ENCODE data around the gene PREB.

Gene PREB

DNA sequence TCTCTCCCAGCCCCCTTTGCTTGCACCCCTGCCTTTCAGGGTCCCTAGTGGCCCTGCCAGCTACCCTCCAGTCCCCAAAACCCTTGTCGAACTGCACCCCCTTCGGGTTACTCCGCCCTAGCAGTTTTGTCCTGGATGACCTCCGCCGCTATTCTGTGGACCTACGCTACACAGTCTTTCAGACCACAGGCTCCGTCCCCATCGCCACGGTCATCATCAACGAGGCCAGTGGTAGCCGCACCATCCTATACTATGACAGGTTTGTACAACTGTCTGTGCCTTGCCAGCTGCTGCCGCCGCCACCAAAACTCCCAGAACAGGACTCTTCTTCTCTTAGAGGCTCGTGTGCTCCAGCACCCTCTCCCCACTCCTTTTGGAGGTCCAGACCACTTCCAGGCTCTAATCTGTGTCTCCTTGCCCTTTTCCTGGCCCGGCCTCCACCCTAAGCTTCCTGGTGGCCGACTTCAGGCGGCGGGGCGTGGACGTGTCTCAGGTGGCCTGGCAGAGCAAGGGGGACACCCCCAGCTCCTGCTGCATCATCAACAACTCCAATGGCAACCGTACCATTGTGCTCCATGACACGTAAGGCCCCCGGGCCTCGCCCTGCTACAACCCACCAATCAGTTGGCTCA is 40.0 kb downstream of the PREB start:
- DNase-seq: no peak

DNA sequence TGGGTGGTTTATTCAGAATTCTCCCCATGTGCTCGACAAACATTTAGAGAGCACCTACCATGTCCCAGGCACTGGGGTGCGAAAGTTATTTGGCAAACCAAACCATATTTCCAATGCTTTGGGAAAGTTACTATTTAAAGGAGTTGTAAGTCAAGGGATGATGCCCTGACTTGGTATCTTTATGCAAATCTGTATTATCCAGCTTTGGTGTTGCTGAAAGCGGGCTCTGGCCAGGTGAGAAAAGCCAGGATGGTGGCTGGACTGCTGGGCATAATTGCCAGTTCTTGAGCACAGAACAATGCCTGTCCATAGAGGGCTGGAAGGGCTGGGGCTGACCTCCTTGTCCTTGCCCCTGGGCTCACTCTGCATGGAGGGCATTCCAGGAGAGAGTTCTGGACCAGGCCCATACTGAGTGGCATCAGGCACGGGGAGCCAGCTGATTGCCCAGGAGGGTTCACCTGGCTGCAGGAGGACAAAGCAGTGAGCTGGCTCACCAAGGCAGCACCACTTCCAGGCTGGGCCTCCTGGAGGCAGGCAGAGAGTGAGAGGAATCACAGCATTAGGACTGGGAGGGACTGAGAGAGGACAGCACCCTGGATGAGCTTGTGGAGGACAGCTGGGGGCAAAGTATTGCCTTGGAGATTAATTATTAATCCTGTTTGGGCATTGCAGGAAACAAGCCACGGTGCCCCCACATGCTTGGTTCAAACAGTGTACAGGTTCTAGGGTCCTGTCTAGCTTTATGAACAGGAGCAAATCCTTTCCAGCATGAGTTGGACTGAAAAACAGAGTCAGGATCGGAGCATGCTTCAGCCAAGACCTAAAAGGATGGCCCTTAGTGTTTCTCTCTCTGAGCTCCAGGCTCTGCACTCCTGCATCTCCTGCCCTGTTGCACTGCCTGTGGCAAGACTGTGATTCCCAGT is 40.7 kb downstream of the PREB start:
- no peak for DNase-seq

DNA sequence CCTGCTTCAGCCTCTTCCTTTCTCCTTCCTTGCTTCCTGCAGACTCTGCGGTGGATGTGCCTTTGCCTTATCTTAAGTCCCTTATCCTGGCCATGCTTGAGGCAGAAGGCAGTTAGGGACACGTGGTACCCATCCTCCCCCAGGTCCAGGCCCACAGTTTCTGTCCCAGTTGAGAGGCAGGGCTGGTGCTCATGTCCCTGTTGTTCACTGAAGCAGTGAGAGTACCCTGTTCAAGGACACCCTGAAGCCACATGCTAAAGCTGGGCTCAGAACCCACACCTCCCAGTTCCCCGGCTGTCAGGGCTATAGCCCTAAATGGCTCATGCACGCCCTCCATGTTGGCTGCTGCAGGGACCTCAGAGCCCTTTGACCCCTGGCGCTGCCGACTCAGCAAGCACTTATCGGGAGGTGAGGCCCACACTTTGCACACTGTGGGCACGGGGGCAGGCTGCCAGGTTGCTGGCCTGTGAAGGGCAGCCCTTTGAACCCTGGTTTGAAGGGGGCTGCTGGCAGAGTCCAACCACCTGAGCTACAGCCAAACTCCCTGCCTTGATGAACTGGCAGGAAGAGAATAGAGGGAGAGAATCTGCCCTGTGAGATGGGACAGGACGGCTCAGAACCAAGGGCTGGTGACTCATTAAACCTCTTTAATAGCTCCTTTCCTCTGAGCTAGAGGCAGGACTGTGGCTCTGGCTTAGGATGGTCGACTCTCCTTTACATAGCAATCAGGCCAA is 41.6 kb downstream of the PREB start:
- no peak for DNase-seq

DNA sequence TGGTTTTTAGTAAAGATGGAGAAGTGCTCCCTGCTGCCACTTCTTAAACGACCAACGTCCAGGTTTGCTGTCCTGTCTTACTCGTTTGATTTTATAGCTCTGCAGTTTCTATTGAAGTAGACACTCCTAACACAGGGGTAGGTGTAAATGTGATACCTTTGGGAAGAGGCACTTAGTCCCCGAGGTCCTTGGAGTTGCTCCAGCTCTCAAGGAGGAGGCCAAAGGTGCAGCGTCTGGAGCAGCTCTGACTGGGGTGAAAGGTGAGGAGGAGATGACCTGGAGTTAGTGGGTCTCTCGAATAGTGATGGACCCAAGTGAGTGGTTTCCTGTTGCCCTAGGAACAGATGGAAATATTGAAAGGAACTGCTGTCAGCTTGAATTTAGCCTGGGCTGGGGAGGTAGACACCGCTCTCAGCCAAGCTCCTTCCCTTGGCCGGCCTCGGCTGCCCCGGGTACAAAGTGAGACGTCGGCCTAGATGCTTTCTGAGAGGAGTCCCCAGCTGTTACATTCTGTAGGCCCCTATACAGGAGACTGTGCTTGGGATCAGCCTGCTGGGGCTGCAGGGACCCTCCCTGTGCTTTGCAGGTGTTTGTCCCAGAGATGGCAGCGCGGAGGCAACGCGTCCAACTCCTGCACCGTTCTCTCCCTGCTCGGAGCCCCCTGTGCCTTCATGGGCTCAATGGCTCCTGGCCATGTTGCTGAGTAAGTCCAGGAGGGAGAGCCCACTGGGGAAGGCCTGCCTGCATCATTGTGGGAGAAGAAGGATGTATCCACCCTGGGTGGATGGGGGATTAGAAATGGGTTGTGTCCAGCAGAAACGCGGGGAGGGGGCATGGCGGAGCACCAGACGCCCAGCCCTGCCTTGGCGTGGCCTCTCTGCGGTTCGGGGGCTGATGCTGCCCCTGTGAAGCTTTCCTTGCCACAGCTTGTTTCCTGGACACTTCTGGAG is 42.4 kb downstream of the PREB start:
- DNase-seq: no peak

DNA sequence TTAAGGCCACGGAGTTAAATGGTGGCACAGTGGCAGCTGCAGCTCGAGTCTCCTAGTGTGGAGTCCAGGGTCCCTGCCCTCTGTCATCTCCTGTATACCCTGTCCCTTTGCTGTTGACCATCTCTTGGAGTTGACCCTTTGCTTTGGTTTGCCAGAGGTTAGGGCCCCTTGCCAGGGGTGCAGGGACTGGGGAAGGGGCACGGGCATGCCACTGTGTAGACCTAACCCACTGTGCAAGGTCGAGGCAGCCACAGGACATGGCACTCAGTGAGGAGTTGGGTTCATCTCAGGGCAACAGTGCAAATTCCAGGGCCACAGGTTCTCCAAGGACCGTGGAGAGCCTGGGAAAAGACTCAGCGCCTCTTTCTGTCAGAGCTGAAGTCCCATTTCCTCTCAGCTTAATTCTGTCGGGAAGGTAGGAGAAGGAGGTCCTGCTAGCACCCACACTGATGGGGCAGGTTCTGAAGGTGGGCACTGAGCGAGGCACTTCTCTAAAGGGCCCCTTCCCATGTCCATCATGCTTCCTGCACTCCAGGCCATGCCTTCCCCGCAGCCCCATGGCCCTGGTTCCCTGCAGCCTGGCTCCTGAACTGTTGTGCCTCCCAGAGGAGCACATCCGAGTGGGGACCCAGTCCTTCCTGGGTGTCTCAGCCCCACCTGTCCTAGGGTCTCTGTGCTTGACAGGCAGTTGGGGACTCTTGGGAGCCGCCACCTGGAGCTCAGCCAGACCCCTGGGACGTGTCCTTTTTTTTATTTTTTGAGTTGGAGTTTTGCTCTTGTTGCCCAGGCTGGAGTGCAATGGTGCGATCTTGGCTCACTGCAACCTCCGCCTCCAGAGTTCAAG is 45.1 kb downstream of the PREB start:
- DNase-seq: no peak

DNA sequence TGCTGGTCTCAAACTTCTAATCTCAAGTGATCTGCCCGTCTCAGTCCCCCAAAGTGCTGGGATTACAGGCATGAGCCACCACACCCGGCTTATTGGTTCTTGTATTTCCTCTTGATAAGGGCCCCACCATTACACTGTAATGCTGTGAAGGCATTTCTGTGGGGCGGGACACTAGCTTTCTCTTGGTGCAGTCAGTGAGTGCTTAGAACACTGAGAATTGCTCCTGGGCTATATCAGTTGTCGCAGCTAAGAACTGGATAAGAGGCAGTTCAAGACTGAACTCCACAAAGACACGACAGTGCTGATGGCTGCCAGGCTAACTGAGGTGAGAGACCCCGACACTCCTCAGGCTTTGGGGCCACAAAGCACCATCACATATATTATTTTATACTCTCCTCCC is 45.8 kb downstream of the PREB start:
- DNase-seq: no peak

DNA sequence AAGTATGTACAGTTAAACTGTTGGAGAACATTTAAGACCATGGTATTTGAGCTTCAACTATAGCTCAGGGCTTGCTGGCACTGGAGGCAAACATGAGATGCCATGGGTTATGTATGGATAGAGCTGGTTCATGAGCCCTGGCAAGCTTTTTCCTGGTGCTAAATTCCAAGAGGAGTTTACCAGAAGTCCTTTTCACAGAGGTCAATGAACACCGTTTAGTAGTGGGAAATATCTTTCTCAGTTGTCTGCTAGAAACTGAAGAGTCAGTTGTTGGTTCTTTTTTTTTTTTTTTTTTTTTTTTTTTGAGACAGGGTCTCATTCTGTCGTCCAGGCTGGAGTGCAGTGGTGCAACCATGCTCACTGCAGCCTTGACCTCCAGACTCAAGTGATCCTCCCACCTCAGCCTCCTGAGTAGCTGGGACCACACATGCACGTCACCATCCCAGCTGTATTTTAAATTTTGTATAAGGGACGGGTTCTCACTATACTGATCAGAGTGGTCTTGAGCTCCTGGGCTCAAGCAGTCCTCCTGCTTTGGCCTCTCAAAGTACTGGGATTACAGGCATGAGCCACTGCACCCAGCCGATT is 46.5 kb downstream of the PREB start:
- DNase-seq: no peak

DNA sequence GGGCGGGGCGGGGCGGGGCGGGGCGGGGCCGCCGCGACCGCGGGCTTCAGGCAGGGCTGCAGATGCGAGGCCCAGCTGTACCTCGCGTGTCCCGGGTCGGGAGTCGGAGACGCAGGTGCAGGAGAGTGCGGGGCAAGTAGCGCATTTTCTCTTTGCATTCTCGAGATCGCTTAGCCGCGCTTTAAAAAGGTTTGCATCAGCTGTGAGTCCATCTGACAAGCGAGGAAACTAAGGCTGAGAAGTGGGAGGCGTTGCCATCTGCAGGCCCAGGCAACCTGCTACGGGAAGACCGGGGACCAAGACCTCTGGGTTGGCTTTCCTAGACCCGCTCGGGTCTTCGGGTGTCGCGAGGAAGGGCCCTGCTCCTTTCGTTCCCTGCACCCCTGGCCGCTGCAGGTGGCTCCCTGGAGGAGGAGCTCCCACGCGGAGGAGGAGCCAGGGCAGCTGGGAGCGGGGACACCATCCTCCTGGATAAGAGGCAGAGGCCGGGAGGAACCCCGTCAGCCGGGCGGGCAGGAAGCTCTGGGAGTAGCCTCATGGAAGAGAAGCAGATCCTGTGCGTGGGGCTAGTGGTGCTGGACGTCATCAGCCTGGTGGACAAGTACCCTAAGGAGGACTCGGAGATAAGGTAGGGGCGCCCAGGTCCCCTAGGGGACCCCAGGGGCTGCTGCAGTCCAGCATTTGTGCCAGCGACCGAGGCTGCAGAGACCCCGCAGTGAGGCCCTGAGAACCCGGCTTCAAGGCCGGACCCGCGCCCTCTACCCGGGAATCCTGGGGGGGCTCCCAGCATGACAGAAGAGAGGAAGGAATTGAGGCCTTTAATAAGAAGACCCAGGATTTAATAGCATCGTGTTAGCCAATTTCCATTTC is 47.5 kb downstream of the PREB start, which contains the start of gene KHK:
TSS of gene KHK (plus strand) at position 49 of the 870 bp plus-strand sequence. CDS start at position 537, 488 bp downstream.
- no peak for DNase-seq

DNA sequence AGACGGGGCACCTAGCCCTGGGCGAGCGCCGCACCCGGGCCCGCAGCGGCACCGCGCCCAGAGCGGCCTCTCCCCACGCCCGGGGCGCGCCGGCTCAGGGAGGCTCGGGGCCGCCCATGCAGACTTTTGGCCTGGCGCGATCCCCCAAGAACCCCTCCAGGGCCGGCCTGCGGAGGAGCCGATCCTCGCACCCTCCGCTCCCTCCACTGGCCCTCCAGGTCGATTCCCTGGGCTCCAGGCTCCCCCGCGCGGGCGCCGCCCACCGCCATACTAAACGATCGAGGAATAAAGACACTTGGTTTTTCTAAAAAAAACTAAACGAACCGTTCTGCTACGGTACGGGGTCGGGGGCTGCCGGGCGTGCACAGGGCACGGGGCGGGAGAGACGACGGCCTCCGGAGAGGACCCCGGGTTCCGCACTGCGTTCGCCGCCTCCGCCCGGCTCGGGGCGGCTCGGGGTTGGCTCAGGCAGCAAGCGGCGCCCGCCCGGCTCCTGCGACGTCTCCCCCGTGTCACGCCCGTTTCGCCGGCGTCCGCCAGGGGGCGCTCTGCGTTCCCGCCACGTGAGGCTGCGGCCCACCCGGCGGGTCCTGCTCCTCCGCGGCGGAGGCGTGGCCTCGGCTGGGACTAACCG is 48.2 kb downstream of the PREB start:
- peak; percentile 98 for DNase-seq

DNA sequence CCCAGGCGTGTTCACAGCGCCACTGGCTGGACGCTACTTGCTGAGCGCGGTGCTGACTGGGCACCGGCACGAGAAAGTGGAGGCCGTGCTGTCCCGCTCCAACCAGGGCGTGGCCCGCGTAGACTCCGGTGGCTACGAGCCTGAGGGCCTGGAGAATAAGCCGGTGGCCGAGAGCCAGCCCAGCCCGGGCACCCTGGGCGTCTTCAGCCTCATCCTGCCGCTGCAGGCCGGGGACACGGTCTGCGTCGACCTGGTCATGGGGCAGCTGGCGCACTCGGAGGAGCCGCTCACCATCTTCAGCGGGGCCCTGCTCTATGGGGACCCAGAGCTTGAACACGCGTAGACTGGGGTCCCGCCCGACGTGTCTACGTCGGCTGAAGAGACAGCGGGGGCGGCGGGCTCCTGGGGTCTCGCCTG is 48.8 kb downstream of the PREB start:
- peak; percentile 44 for DNase-seq

DNA sequence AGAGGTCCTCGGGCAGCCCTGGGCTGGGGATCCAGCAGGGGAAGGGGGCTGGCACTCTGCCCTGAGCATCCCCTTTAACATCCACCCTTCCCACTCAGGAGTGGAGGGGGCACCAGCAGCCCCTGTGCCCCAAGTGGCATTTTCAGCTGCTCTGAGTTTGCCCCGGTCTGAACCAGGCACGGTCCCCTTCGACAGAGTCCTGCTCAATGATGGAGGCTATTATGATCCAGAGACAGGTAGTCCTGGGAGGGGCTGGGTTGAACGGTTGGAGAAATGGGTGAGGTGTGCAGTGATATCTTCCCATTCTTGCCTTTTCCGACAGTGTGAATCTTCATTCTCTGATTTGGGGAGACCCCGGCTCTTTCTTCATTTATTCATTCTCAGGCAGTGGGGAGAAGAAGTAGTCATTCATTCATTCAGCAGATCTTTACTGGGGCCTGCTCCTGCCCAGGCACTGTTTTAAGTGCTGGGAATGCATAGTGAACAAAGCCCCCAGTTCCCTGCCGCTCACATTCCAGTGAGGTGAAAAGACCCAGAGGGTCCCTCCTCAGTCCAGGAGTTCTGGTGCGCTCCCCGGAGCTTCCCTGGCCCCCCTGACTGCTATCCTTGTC is 49.3 kb downstream of the PREB start:
- DNase-seq: no peak

DNA sequence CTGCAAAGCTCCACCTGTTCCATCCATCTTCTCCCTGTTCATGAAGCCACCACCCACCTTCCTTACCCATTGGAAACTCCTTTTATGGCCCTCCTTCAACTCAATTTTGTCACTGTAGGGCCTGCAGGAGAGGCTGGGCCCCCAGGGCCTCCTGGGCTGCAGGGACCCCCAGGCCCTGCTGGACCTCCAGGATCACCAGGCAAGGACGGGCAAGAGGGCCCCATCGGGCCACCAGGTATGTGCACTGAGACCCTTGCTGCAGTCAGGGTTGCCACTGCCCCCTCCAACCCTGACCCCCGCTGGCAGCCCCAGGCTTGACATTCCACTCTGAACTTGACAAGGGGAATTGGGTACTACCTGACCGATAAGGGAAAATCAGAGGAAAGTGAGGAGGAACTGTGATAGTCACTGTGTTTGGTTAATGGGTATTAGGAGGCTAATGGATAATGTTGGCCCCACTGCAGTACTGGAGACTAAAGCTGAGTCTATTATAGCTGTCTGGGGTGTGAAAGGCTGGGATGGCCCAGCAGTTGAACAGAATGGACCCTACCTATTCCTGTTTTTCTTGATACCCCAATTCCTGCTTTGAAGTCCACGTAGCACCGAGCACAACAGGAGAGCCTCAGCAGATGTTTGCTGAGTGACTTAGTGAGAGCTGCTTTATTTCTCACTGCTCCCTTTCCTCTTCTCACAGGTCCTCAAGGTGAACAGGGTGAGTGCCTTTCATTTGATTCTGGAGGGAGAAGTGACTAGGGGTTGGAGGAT is 50.0 kb downstream of the PREB start:
- DNase-seq: no peak

DNA sequence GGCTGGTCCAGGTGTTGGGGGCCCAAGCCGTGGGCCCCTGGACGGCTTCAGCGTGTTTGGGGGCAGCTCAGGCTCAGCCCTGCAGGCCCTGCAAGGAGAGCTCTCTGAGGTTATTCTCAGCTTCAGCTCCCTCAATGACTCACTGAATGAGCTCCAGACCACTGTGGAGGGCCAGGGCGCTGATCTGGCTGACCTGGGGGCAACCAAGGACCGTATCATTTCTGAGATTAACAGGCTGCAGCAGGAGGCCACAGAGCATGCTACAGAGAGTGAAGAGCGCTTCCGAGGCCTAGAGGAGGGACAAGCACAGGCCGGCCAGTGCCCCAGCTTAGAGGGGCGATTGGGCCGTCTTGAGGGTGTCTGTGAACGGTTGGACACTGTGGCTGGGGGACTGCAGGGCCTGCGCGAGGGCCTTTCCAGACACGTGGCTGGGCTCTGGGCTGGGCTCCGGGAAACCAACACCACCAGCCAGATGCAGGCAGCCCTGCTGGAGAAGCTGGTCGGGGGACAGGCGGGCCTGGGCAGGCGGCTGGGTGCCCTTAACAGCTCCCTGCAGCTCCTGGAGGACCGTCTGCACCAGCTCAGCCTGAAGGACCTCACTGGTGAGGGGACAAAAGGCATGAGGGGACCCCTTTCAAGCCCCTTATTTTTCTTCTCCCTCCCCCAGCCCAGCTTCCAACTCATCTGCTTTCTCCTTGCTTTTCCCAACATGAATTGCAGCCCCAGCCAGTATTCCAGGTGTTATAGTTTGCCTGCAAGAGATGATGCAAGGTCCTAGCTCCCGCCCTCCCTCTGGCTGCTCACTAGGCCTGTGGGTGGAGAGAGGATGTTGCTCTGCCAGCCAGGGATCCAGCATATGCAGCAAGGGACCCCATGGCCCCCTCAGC is 50.8 kb downstream of the PREB start:
- DNase-seq: no peak

DNA sequence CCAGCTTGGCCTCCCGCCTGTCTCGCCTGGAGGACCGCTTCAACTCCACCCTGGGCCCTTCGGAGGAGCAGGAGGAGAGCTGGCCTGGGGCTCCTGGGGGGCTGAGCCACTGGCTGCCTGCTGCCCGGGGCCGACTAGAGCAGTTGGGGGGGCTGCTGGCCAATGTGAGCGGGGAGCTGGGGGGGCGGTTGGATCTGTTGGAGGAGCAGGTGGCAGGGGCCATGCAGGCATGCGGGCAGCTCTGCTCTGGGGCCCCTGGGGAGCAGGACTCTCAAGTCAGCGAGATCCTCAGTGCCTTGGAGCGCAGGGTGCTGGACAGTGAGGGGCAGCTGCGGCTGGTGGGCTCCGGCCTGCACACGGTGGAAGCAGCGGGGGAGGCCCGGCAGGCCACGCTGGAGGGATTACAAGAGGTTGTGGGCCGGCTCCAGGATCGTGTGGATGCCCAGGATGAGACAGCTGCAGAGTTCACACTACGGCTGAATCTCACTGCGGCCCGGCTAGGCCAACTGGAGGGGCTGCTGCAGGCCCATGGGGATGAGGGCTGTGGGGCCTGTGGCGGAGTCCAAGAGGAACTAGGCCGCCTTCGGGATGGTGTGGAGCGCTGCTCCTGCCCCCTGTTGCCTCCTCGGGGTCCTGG is 51.5 kb downstream of the PREB start:
- DNase-seq: no peak

DNA sequence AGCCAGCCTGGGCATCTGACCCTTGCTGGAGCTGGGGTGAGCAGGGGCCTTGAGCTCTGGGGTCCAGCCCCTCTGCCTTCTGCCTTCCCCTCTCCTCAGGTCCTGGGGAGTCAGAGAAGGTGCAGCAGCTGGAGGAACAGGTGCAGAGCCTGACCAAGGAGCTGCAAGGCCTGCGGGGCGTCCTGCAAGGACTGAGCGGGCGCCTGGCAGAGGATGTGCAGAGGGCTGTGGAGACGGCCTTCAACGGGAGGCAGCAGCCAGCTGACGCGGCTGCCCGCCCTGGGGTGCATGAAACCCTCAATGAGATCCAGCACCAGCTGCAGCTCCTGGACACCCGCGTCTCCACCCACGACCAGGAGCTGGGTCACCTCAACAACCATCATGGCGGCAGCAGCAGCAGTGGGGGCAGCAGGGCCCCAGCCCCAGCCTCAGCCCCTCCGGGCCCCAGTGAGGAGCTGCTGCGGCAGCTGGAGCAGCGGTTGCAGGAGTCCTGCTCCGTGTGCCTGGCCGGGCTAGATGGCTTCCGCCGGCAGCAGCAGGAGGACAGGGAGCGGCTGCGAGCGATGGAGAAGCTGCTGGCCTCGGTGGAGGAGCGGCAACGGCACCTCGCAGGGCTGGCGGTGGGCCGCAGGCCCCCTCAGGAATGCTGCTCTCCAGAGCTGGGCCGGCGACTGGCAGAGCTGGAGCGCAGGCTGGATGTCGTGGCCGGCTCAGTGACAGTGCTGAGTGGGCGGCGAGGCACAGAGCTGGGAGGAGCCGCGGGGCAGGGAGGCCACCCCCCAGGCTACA is 52.3 kb downstream of the PREB start:
- DNase-seq: no peak

Measured in activated CD4-positive, alpha-beta T cell treated with anti-CD3 and anti-CD28 coated beads, Interleukin-2, amount 50 U/mL, for 16 hours (primary cell).